ENCODE results near the gene CDC5L.
A peak's percentile ranks its signal among the peaks of the same experiment; 100 is the strongest.

Gene CDC5L

GRCh38 chr6:44375071-44375470, 12.4 kb upstream of the CDC5L start:
- DNase-seq, result no peak

GRCh38 chr6:44377484-44377883, 10.0 kb upstream of the CDC5L start:
- no peak for DNase-seq

GRCh38 chr6:44377971-44378370, 9.5 kb upstream of the CDC5L start:
- no peak for DNase-seq

- DNase-seq, result no peak
Measured at GRCh38 chr6:44381739-44382138, 5.8 kb upstream of the CDC5L start.

GRCh38 chr6:44386364-44386928, 1.1 kb upstream of the CDC5L start:
- no peak for DNase-seq

GRCh38 chr6:44386929-44387345, 569 bp upstream of the CDC5L start:
- DNase-seq, result no peak

GRCh38 chr6:44388135-44388487, 605 bp downstream of the CDC5L start:
- DNase-seq, result peak; percentile 9 to 14

GRCh38 chr6:44388887-44389286, 1.4 kb downstream of the CDC5L start:
- no peak for DNase-seq

GRCh38 chr6:44390158-44390683, 2.7 kb downstream of the CDC5L start:
- no peak for DNase-seq

- DNase-seq, result no peak
Measured at GRCh38 chr6:44395501-44395900, 8.0 kb downstream of the CDC5L start.

- no peak for DNase-seq
Measured at GRCh38 chr6:44396968-44397367, 9.5 kb downstream of the CDC5L start.

- no peak for DNase-seq
Measured at GRCh38 chr6:44397424-44398164, 10.1 kb downstream of the CDC5L start.

- DNase-seq, result no peak
Measured at GRCh38 chr6:44399991-44400390, 12.5 kb downstream of the CDC5L start.

GRCh38 chr6:44400572-44400971, 13.1 kb downstream of the CDC5L start:
- DNase-seq, result no peak

GRCh38 chr6:44401138-44401537, 13.6 kb downstream of the CDC5L start:
- DNase-seq, result no peak

- DNase-seq, result no peak
Measured at GRCh38 chr6:44404022-44404714, 16.7 kb downstream of the CDC5L start.

- no peak for DNase-seq
Measured at GRCh38 chr6:44404715-44405099, 17.2 kb downstream of the CDC5L start.

- no peak for DNase-seq
Measured at GRCh38 chr6:44407951-44408670, 20.6 kb downstream of the CDC5L start.

GRCh38 chr6:44409207-44409794, 21.8 kb downstream of the CDC5L start:
- DNase-seq, result no peak

GRCh38 chr6:44410363-44410762, 22.9 kb downstream of the CDC5L start:
- no peak for DNase-seq

GRCh38 chr6:44411141-44411540, 23.6 kb downstream of the CDC5L start:
- DNase-seq, result no peak

GRCh38 chr6:44415449-44415848, 27.9 kb downstream of the CDC5L start:
- DNase-seq, result no peak

All from stimulated activated CD4-positive, alpha-beta T cell treated with anti-CD3 and anti-CD28 coated beads, Interleukin-2, amount 100 ng/mL, for 48 hours (primary cell).